HG03457 (cell line): Measurements from ENCODE around the gene STK24.
"Not testable (repeated sequence)": the region's sequence is repeated elsewhere in the genome, so short reads cannot be mapped to it uniquely, and the experiment has no call there.

Experiments
- ATAC-seq: cut with Tn5 transposase; IDR thresholded peaks from one replicate; pipeline ENCODE4 v1.9.1; 2021; ENCODE audit warnings: moderate number of reproducible peaks; ENCODE audit not compliant: unreplicated experiment

STK24 gene

DNA sequence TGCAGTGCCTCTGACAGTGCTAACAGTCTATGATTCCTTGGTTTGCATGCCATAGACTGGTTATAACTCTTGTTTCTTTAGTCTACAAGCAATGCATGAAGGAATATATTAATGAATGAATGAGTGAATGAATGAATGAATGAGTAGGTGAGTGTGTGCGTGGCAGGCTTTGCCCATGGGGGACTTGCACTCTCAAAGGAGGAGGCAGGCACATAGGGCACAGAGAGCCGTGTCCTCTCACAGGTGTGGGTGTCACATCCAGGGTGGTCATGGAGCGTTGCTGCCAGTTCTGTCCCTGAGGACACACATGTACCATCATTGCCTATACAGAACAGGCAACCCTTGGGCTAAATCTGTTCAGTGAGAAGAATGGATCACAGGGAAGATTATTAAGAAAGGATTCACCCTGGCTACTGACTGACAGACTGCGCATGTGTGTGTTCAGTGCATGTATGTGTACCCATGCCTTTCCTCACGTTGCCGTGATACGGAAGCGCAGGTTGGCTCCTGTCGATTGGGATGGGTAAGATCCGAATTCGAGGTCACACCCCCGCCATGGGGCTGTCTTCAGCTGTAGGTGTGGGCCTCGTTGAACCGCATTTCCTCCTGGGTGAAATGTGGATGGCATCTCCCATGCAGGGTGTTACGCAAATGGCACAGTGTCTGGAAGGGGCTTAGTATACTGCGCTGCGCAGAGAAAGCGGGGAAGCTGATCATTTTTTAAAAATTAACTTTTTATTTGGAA is 161.4 kb downstream of the STK24 start:
- no peak for ATAC-seq

DNA sequence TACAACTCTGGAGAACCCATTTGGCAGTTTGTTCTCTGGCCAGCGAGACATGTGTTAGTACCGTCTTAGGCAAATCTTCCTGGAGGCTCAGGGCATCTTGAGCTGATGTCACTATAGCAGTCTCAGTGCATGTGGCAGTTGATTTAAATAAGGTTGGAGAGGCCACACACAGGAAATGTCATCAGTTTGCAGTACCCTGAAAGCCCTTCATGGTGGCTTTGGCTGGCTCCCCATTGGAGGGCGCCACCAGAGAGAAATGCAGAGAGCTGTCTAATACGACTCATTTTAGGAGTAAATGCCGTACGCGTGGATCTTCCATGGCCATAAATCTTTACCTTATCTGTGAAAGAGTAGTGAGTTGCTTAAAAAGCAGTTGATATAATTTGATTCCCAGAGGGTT is 163.1 kb downstream of the STK24 start:
- ATAC-seq = no peak

DNA sequence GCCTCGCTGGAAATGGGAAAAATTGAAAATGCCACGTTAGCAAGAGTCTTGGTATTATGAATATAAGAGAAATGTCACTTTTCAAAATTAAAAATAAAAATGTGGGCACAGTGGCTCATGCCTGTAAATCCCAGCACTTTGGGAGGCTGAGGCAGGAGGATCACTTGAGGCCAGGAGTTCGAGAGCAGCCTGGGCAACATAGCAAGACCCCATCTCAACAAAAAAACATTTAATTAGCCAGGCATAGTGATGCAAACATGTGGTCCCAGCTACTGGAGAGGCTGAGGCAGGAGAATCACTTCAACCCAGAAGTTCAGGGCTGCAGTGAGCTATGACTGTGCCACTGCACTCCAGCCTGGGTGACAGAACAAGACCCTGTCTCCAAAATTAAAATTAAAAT is 163.6 kb downstream of the STK24 start:
- ATAC-seq = not testable (repeated sequence)

DNA sequence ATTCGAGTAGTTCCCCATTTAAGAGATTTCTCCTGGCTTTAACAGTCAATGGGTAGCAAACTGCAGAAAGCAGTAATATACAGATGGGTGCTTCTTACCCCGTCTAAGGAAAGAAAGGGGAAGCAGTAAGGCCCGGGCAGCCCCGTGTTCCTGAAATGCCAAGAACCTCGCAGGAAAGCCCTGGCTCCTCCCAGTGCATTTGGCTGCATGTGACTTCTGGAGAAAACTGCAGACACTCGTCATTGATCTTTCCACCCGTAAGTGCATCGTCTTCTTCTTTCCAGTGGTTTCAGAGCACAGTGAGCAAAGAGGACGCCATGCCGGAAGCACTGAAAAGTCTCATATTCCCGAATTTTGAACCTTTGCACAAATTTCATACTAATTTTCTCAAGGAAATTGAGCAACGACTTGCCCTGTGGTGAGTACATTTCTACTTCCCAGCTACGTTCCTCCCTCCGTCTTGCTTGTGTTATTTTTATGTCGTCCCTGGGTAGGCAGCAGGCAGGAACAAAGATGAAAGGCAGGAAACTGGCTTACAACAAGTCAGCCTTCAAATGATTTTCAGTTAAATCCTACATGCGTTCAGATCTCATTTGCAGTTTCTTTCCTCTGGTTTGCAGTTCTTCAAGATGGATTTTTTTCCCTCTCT is 165.2 kb downstream of the STK24 start:
- ATAC-seq = no peak

DNA sequence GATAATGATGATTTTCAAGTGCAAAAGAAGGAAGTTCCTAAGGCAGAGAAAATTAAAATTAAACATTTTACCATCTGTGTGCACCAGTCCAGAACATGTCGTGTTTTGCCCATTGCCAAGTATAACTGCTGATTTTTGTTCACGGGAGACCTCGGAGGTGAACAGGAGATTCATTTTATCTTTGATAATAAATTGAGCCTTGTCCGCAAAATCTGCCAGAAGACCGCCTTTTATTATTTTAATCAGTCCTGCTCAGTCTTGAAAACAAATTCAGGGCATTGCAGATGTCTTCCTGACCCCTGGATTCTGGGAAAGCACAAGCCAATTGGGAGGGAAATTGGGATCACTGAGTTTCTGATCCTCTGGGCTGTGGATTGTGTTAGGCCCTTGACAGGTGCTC is 165.9 kb downstream of the STK24 start:
- ATAC-seq = no peak

DNA sequence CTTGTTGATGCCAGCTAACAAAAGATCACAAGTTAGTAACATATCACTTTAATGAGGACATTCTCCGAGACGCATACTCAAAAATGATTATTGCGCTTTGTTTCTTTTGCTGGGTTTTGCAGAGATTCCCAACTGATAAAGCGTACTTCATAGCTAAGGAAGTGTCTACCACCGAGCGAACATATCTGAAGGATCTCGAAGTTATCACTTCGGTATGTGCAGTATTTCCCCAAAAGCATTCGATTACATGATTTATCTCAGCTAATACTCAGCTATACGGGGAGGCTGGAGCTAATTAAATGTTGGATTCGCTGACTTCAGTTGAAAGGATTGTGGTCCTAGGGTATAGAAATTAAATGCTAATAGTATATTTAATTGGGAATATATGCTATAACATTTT is 166.3 kb downstream of the STK24 start:
- no peak for ATAC-seq

DNA sequence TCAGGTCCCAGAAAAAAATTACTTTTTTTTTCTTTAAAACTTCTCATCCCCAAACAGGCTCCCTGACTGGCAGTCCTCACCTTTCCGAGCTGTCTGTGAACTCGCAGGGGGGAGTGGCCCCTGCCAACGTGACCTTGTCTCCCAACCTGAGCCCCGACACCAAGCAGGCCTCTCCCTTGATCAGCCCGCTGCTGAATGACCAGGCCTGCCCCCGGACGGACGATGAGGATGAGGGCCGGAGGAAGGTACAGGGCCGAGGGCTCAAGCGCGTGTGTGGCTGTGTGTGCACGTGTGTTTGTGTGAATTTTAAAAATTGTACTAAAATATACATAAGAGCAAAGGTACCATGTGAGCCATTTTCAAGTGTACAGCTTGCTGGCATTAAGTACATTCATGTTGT is 167.6 kb downstream of the STK24 start:
- no peak for ATAC-seq

DNA sequence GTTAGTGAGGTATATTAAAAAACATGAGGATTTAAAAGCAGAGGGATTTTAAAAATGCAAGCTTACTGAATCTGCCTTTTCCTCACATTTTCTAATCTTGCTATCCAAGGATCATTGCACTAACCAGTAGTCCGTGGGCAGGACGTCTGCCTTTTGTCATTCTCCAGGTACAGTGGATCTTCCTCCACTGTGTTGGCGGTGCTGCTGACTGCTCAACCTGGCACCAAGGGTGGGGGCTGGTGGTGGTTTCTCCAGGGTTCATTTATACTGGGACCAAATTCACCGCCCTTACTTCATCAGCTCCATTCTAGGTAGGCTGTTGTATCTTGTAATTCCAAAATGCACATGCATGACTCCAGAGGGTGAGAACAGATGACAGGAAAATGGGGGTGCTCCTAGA is 169.3 kb downstream of the STK24 start:
- ATAC-seq = no peak

DNA sequence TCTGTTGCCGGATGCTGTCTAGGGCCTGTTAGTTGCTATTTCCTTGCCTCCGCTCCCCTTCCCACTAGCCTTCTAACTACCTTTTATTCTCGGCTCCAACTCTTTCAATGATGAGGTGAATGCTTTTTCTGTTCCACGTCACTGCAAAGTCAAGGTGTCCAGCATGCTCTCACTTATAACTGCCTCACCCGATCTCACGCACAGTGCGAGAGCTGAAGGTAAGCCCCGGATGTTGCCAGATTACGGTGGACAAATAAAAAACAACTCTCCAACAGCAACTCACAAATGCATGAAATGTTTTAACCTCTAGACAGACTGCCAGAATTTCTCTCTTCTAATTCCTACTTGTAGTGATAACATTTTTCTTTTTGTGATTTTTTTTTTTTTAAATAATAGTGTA is 169.9 kb downstream of the STK24 start:
- no peak for ATAC-seq

DNA sequence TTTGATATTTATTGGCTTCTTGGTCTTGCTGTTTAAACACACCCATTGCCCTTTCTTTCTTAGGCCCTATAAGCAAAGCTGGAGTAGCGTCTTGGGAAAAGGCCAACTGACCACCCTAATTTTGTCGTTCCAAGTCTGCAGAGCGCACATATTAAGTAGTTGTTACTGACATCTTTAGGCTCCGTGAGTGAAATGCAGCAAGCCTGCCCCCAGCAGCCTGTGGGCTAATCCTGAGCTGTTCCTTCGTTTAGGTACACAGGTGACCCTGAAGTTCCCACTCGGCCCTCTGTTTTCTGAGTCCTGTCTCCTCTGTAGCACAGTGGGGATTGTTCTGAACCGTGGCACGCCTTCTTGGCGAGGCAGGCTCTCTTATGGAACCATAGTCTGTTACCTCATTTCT is 170.5 kb downstream of the STK24 start:
- no peak for ATAC-seq

DNA sequence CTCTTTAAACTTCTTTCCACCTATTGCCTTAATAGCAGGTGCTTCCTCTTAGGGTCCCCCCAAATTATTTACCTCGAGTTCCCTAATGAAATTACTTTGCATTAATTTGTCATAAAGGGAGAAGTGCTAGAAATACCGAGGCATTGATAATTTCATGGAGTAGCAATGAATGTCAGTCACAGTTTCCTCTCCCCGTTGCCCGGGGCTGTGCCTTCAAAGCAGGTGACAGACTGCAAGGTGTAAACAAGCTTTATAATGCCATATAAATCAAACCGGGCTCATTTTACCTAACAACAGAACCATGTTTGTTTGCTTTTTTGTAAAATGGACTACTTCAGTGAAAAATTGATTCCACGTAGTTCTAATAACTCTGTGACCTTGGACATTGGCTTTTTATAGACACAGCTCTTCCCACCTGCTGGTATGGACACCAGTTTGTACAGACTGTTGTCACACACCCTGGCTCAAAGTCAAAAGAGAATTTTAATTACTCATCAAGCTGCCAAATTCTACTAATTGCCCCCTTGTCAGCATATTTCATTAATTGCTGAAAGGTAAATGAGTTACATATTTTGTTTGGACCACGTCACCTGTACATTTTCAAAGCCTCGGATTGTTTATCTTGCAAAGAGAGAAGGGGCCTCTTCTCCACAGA is 171.1 kb downstream of the STK24 start:
- no peak for ATAC-seq

DNA sequence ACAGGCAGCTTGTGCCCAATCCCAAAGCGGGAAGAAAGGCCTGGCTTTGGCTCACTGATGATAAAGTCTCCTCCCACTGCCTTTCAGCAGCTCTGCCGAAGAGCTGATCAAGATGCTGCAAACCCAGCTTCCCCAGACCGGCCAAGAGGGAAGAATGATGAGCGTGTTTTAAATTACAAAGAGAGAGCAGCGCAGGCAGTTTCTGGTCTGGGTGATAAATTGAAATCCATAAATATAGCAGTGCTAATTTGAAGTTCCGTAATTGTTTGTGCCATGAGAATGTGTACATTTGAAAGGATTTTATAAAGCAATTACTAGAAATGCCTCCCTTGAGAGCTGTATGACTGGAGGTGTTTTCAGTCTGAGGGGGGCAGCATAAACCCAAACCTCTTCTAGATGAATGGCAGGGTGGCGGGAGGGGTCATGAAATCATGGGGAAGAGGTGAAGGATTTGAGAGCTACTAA is 171.8 kb downstream of the STK24 start:
- ATAC-seq = no peak

DNA sequence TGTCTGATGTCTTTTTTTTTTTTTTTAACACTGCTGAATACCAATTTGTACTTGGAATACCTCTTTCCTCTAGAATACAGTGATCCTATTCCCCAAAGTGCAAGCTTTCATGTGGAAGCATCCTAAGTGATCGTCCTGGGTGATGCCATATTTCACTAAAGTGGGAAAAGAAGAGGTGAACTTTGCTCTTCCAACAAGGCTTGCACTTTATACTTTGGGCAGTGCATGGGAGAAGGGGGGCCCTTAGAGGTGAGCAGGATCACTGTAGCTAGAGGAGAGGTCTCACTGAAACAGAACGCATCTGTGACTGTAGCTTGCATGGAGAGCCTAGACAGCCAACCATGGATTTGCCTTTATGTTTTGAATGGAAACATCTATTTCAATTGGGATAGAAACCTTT is 173.8 kb downstream of the STK24 start:
- ATAC-seq = no peak

DNA sequence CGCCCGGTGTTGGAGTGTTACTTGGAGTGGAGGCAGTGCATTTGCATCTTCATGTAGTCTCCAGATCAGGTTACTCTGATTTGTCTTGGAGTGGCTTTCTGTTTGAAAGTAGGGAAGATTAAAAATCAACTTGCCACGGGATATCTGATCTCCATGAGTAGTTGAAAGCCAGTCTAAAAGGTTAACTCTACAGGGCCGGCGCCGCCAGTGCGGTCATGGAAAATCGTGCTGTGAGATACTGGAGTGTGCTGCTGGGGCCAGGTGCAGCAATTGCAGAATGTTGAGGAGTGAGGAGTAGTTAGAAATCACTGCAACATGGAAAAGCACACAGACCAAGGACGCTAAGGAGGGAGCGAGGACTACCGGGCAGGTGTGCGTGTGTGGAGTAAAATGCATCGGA is 175.0 kb downstream of the STK24 start:
- no peak for ATAC-seq

DNA sequence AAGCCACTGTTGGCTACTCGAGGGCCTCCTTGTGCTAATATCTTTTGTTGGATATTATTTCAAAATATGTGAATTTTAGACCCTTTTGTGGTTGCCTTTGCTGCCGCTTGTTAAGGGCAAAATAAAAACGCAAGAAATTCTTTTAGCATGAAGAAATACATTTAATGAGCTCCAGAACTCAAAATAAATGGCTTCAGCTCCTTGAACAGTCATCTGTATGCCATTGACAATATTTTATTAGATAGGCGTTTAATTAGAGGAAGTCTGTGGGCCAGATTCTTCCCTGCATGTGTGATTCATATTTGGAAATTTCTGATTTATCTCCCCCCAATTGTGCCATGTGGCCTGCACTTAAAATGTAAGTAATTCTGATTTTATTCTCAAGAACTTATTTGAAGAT is 177.2 kb downstream of the STK24 start:
- ATAC-seq = no peak

DNA sequence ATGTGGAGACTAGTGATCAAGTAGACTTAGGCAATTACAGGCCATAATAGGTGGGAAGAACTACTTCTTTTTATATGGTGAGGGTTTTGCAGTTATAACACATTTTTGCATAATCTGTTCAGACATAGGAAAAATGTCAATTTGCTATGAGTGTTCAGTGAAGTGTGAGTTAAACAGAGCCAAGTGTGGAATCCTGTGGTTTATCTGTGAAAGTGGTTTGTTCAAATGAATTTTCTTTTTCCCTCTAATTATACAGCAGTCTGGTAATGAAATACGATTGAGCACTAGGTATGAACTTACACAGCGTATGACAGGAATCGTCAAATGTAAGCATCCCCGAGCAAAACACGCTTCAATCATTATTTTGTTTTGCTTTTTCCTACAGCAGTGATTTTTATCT is 178.3 kb downstream of the STK24 start:
- ATAC-seq = no peak

DNA sequence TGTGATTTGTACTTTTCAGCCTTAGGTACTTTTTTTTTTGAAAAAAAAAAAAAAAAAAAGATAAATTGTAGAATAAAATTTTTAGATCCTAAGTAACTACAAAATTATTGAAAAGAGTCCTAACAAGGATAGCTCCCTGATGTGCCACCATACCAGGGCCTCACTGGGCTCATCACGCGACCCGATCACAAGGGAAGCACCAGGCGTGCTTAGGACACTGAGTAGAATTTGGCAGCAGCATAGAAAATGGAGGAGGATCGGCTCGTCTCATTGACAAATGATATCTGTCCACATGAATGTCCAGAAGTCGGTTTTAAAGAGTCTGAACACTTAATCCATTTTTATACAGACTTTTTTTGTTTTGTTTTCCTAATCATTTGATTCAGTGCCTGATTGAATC is 179.0 kb downstream of the STK24 start:
- no peak for ATAC-seq

DNA sequence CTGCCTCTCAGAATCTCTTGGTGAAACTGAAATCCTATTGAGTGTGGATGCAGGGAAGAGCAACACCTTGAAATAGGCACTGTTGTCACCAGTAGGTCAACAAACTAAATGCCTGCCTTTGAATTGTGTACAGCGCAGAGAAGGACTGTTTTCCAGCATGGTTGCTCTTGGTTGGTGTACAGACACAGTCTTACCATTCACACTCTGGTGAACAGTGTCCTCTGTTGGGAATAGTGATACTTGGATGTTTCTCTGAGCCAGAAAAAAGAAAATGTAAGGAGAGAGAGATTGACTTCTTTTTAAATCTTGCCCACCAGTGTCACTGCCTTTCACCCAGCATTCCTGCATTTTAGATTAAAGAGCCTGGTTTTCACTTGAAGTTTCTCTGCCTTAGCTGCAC is 179.7 kb downstream of the STK24 start:
- no peak for ATAC-seq

DNA sequence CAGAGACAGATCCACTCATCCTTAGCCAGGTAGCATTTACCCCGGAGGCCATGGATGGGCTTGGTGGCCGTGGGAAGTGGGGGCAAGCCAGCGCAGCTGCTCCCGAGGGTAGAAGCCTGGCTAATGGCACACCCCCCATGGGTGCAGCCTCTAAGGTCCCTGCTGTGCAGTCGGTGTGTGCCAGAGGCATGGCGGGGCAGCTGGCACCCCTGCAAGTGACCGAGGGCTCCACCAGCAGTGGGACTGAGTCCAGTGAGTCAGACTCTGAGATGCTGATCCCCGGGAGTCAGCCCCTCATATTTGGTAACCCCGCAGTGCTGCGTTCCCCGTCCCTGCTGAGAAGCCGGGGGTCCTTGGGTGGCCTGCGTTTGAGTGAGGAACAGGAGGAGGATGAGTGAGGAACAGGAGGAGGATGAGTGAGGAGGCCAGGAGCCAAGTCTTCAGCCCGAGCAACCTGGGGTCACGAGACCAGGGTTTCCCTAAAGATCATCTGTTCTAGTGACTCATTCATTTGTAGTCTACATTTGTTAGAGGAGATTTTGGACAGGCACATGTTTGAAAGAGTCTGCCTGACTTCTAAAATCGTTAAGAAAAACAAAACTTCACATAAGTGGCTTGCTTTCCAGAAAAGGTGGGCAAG is 180.7 kb downstream of the STK24 start:
- ATAC-seq = no peak
